Urinary bladder (tissue), 4 donors: Measurements from ENCODE around the gene RMND1. TPM values are rescaled to one million over a fixed set of nuclear protein-coding genes. Genes with fewer than 3 reads are reported as not detected.

Experiments used
- DNase-seq: peaks from one replicate; pipeline ENCODE4 v3.0.0-alpha.2; 2015; ENCODE audit errors: extremely low spot score
- H3K27ac ChIP-seq: one replicate; pipeline ENCODE4 v1.5.1; 2013; ENCODE audit warnings: low read depth, mild to moderate bottlenecking, moderate library complexity
- H3K36me3 ChIP-seq: one replicate; pipeline ENCODE4 v1.6.1; 2013; ENCODE audit warnings: mild to moderate bottlenecking, moderate library complexity; ENCODE audit not compliant: insufficient read depth
- H3K4me1 ChIP-seq: one replicate; pipeline ENCODE4 v1.6.1; 2013; ENCODE audit warnings: mild to moderate bottlenecking, moderate library complexity; ENCODE audit not compliant: insufficient read depth
- H3K4me3 ChIP-seq: one replicate; pipeline ENCODE4 v1.5.1; 2013; ENCODE audit warnings: low read depth, low read length
- WGBS: extraction: QIAGEN DNeasy Blood & Tissue Kit; methylation state at CpG from one replicate; pipeline ENCODE4 v1.1.7; 2013; 5-methylcytosine and 5-hydroxymethylcytosine counted together
- polyA plus RNA-seq: library from polyadenylated mRNA; stranded (reverse); fragments of 200-250 nt; gene quantifications from one replicate; pipeline ENCODE4 v1.2.3, GENCODE V29; 2013
- total RNA-seq: library from RNA; depleted of rRNA; stranded (reverse); fragments of >200 nt; gene quantifications from one replicate; pipeline ENCODE4 v1.2.3, GENCODE V29; 2014
- donor health status: healthy with polysubstance abuse.
- donor health status: healthy.

Gene RMND1
- total and polyA plus RNA-seq, 2 donors, result 11.2 to 41.1 TPM

GRCh38 chr6:151443454-151443853, 8.5 kb downstream of the RMND1 start:
- H3K36me3 ChIP-seq, result no peaks in the 10 kb centered on the region
- no peak for DNase-seq
- 86% methylated on average over 5 of the region's 5 CpGs for WGBS
- H3K27ac ChIP-seq, result no peak overlapping the region
- H3K4me1 ChIP-seq, result no peaks in the 10 kb centered on the region
- H3K4me3 ChIP-seq, result no peak overlapping the region

- no peak overlapping the region for H3K27ac ChIP-seq
- WGBS, result 90% methylated on average over 9 of the region's 9 CpGs
Measured at GRCh38 chr6:151442371-151442770, 9.6 kb downstream of the RMND1 start.

GRCh38 chr6:151441390-151442166, 10.3 kb downstream of the RMND1 start:
- no peak for DNase-seq
- Histone ChIP-seq H3K27ac (no peak overlapping the region), H3K36me3 (no peaks in the 10 kb centered on the region), H3K4me3 (no peak overlapping the region), H3K4me1 (no peaks in the 10 kb centered on the region)
- WGBS, result 69% methylated on average over 3 of the region's 3 CpGs

More at GRCh38 chr6:151442371-151442770, 9.6 kb downstream of the RMND1 start:
- H3K36me3 ChIP-seq, result no peaks in the 10 kb centered on the region
- H3K4me1 ChIP-seq, result no peaks in the 10 kb centered on the region
- no peak overlapping the region for H3K4me3 ChIP-seq
- no peak for DNase-seq

GRCh38 chr6:151440930-151441329, 11.0 kb downstream of the RMND1 start:
- 59% methylated on average over 2 of the region's 2 CpGs for WGBS
- Histone ChIP-seq H3K27ac (no peak overlapping the region), H3K36me3 (no peaks in the 10 kb centered on the region), H3K4me3 (no peak overlapping the region), H3K4me1 (peaks cover 1% of the 10 kb centered on the region)
- no peak for DNase-seq

- 37% methylated on average over 1 of the region's 1 CpG for WGBS
- Histone ChIP-seq H3K4me3 (no peak overlapping the region), H3K36me3 (no peaks in the 10 kb centered on the region), H3K27ac (no peak overlapping the region), H3K4me1 (peaks cover 1% of the 10 kb centered on the region)
- DNase-seq, result no peak
Measured at GRCh38 chr6:151440498-151440897, 11.4 kb downstream of the RMND1 start.

GRCh38 chr6:151437401-151437800, 14.5 kb downstream of the RMND1 start:
- DNase-seq, result no peak

GRCh38 chr6:151436802-151437201, 15.1 kb downstream of the RMND1 start:
- Histone ChIP-seq H3K36me3 (no peaks in the 10 kb centered on the region), H3K4me1 (peaks cover 1% of the 10 kb centered on the region), H3K4me3 (no peak overlapping the region), H3K27ac (no peak overlapping the region)
- no peak for DNase-seq

More at GRCh38 chr6:151437401-151437800, 14.5 kb downstream of the RMND1 start:
- Histone ChIP-seq H3K27ac (no peak overlapping the region), H3K36me3 (no peaks in the 10 kb centered on the region), H3K4me1 (peaks cover 1% of the 10 kb centered on the region), H3K4me3 (no peak overlapping the region)

- H3K36me3 ChIP-seq, result peaks cover 2% of the 10 kb centered on the region
- H3K4me1 ChIP-seq, result peaks cover 1% of the 10 kb centered on the region
- DNase-seq, result no peak
- H3K27ac ChIP-seq, result no peak overlapping the region
- H3K4me3 ChIP-seq, result no peak overlapping the region
- 70% methylated on average over 3 of the region's 3 CpGs for WGBS
Measured at GRCh38 chr6:151436300-151436699, 15.6 kb downstream of the RMND1 start.

- peaks cover 2% of the 10 kb centered on the region for H3K36me3 ChIP-seq
- H3K4me1 ChIP-seq, result peaks cover 1% of the 10 kb centered on the region
- no peak overlapping the region for H3K27ac ChIP-seq
- no peak overlapping the region for H3K4me3 ChIP-seq
- no peak for DNase-seq
- WGBS, result 35% methylated on average over 2 of the region's 2 CpGs
Measured at GRCh38 chr6:151434369-151434768, 17.6 kb downstream of the RMND1 start.

GRCh38 chr6:151432651-151433050, 19.3 kb downstream of the RMND1 start:
- Histone ChIP-seq H3K4me3 (no peak overlapping the region), H3K27ac (no peak overlapping the region), H3K4me1 (peaks cover 1% of the 10 kb centered on the region), H3K36me3 (peaks cover 2% of the 10 kb centered on the region)
- WGBS, result 86% methylated on average over 4 of the region's 4 CpGs
- DNase-seq, result no peak

- WGBS, result 96% methylated on average over 3 of the region's 3 CpGs
- no peak for DNase-seq
- Histone ChIP-seq H3K4me3 (no peak overlapping the region), H3K36me3 (peaks cover 2% of the 10 kb centered on the region), H3K27ac (no peak overlapping the region), H3K4me1 (peaks cover under 1% of the 10 kb centered on the region)
Measured at GRCh38 chr6:151431337-151431736, 20.6 kb downstream of the RMND1 start.

GRCh38 chr6:151430886-151431285, 21.0 kb downstream of the RMND1 start:
- H3K27ac ChIP-seq, result no peak overlapping the region
- H3K36me3 ChIP-seq, result peaks cover 4% of the 10 kb centered on the region
- DNase-seq, result no peak
- H3K4me1 ChIP-seq, result no peaks in the 10 kb centered on the region
- H3K4me3 ChIP-seq, result no peak overlapping the region
- WGBS, result 93% methylated on average over 3 of the region's 3 CpGs

GRCh38 chr6:151428093-151428735, 23.7 kb downstream of the RMND1 start:
- H3K36me3 ChIP-seq, result peaks cover 4% of the 10 kb centered on the region
- 94% methylated on average over 4 of the region's 4 CpGs for WGBS

GRCh38 chr6:151425561-151425960, 26.4 kb downstream of the RMND1 start:
- no peak for DNase-seq
- Histone ChIP-seq H3K4me3 (no peak overlapping the region), H3K4me1 (no peaks in the 10 kb centered on the region), H3K36me3 (peaks cover 2% of the 10 kb centered on the region), H3K27ac (no peak overlapping the region)
- 94% methylated on average over 4 of the region's 4 CpGs for WGBS

More at GRCh38 chr6:151428093-151428735, 23.7 kb downstream of the RMND1 start:
- H3K4me1 ChIP-seq, result no peaks in the 10 kb centered on the region
- no peak overlapping the region for H3K4me3 ChIP-seq
- no peak overlapping the region for H3K27ac ChIP-seq
- DNase-seq, result no peak
